SK-N-SH treated with all-trans-retinoic acid at 6 μM for 48 hours (cell line): ENCODE results near the gene ASCL3.
"Not testable (repeated sequence)": the region's sequence is repeated elsewhere in the genome, so short reads cannot be mapped to it uniquely, and the experiment has no call there.

Source experiments
- ATAC-seq: fragments of 200-7000 bp; cut with Tn5 transposase; 3 replicates; pipeline ENCODE4 v1.9.1; 2020; ENCODE audit warnings: mild to moderate bottlenecking, moderate library complexity
- ARNTL ChIP-seq: fragments of 450-650 bp; formaldehyde crosslinking; IDR thresholded peaks from 2 replicates; pipeline ENCODE4 v1.5.0; 2020; ENCODE audit warnings: low read depth, mild to moderate bottlenecking, moderate library complexity, borderline replicate concordance
- BACH2 ChIP-seq: fragments of 250-450 bp; sonication (Bioruptor Pico); IDR thresholded peaks from 2 replicates; pipeline ENCODE4 v1.9.0; 2021; ENCODE audit warnings: mild to moderate bottlenecking, borderline replicate concordance
- CREB5 ChIP-seq: fragments of 250-450 bp; sonication (Bioruptor Pico); IDR thresholded peaks from 2 replicates; pipeline ENCODE4 v1.5.1; 2020; ENCODE audit warnings: low read depth, mild to moderate bottlenecking, moderate library complexity
- CSDC2 ChIP-seq: fragments of 250-450 bp; sonication (Bioruptor Pico); IDR thresholded peaks from 2 replicates; pipeline ENCODE4 v1.5.0; 2020; ENCODE audit warnings: mild to moderate bottlenecking, moderate library complexity
- ESRRG ChIP-seq: fragments of 250-450 bp; sonication (Bioruptor Pico); IDR thresholded peaks from 2 replicates; pipeline ENCODE4 v1.6.1; 2021; ENCODE audit warnings: mild to moderate bottlenecking
- GLIS3 ChIP-seq: fragments of 250-450 bp; sonication (Bioruptor Pico); IDR thresholded peaks from 2 replicates; pipeline ENCODE4 v1.5.0; 2020; ENCODE audit warnings: mild to moderate bottlenecking, moderate library complexity
- PPARA ChIP-seq: fragments of 250-450 bp; sonication (Bioruptor Pico); IDR thresholded peaks from 2 replicates; pipeline ENCODE4 v1.5.0; 2020; ENCODE audit warnings: mild to moderate bottlenecking, borderline replicate concordance
- RARB ChIP-seq: fragments of 250-450 bp; sonication (Bioruptor Pico); IDR thresholded peaks from 2 replicates; pipeline ENCODE4 v1.8.0; 2021; ENCODE audit warnings: mild to moderate bottlenecking, moderate library complexity
- SNAI2 ChIP-seq: fragments of 250-450 bp; sonication (Bioruptor Pico); IDR thresholded peaks from 2 replicates; pipeline ENCODE4 v1.5.0; 2020; ENCODE audit warnings: mild to moderate bottlenecking, moderate library complexity
- TCF4 ChIP-seq: fragments of 250-450 bp; sonication (Bioruptor Pico); IDR thresholded peaks from 2 replicates; pipeline ENCODE4 v1.8.0; 2021; ENCODE audit warnings: mild to moderate bottlenecking, moderate library complexity, borderline replicate concordance
- TOX ChIP-seq: fragments of 250-450 bp; sonication (Bioruptor Pico); IDR thresholded peaks from 2 replicates; pipeline ENCODE4 v1.8.0; 2021; ENCODE audit warnings: mild to moderate bottlenecking, moderate library complexity, borderline replicate concordance
- TSHZ2 ChIP-seq: fragments of 250-450 bp; sonication (Bioruptor Pico); IDR thresholded peaks from 2 replicates; pipeline ENCODE4 v1.5.0; 2020; ENCODE audit warnings: mild to moderate bottlenecking, moderate library complexity
- ZC3H10 ChIP-seq: fragments of 250-450 bp; sonication (Bioruptor Pico); IDR thresholded peaks from 2 replicates; pipeline ENCODE4 v1.5.1; 2021; ENCODE audit warnings: mild to moderate bottlenecking, moderate library complexity
- ZFP3 ChIP-seq: fragments of 250-450 bp; sonication (Bioruptor Pico); IDR thresholded peaks from 2 replicates; pipeline ENCODE4 v1.5.0; 2020; ENCODE audit warnings: mild to moderate bottlenecking, moderate library complexity
- ZFP30 ChIP-seq: fragments of 450-650 bp; formaldehyde crosslinking; IDR thresholded peaks from 2 replicates; pipeline ENCODE4 v1.5.0; 2022; ENCODE audit warnings: mild to moderate bottlenecking, moderate library complexity
- ZNF565 ChIP-seq: fragments of 450-650 bp; formaldehyde crosslinking; conservative IDR thresholded peaks from 2 replicates; pipeline ENCODE4 v1.5.0; 2020; ENCODE audit warnings: low read depth, mild to moderate bottlenecking, moderate library complexity
- ZNF70 ChIP-seq: fragments of 450-650 bp; formaldehyde crosslinking; IDR thresholded peaks from 2 replicates; pipeline ENCODE4 v1.5.0; 2020; ENCODE audit warnings: mild to moderate bottlenecking, moderate library complexity
- ZNF8 ChIP-seq: fragments of 450-650 bp; formaldehyde crosslinking; IDR thresholded peaks from 2 replicates; pipeline ENCODE4 v1.5.0; 2020; ENCODE audit warnings: mild to moderate bottlenecking, moderate library complexity
- TF ChIP-seq, protein P1 (sequence below): fragments of 250-450 bp; sonication (Bioruptor Pico); IDR thresholded peaks from 2 replicates; pipeline ENCODE4 v1.5.1; 2021; ENCODE audit warnings: mild to moderate bottlenecking, moderate library complexity
- TF ChIP-seq, protein P2 (sequence below): fragments of 250-450 bp; sonication (Bioruptor Pico); IDR thresholded peaks from 2 replicates; pipeline ENCODE4 v1.8.0; 2020; ENCODE audit warnings: mild to moderate bottlenecking, moderate library complexity, borderline replicate concordance

ASCL3 gene

GRCh38 chr11:8983552-8983951 is 40.7 kb upstream of the ASCL3 start:
- ATAC-seq: no peak
- TF ChIP-seq ZFP3 (CRISPR knock-in tag) (no peak), SNAI2 (no peak), ESRRG (no peak), CREB5 (no peak), TCF4 (CRISPR knock-in tag) (no peak), PPARA (CRISPR knock-in tag) (no peak), ARNTL (CRISPR knock-in tag) (no peak), ZNF70 (CRISPR knock-in tag) (no peak)

GRCh38 chr11:8980485-8980884 is 37.7 kb upstream of the ASCL3 start:
- ATAC-seq: no peak
- TF ChIP-seq, protein P1, sequence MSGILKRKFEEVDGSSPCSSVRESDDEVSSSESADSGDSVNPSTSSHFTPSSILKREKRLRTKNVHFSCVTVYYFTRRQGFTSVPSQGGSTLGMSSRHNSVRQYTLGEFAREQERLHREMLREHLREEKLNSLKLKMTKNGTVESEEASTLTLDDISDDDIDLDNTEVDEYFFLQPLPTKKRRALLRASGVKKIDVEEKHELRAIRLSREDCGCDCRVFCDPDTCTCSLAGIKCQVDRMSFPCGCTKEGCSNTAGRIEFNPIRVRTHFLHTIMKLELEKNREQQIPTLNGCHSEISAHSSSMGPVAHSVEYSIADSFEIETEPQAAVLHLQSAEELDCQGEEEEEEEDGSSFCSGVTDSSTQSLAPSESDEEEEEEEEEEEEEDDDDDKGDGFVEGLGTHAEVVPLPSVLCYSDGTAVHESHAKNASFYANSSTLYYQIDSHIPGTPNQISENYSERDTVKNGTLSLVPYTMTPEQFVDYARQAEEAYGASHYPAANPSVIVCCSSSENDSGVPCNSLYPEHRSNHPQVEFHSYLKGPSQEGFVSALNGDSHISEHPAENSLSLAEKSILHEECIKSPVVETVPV (CRISPR knock-in tag): no peak
- TF ChIP-seq CSDC2 (CRISPR knock-in tag): no peak
- TF ChIP-seq ZNF70 (CRISPR knock-in tag): no peak
- no peak for TF ChIP-seq TCF4 (CRISPR knock-in tag)
- no peak for TF ChIP-seq CREB5
- no peak for TF ChIP-seq ARNTL (CRISPR knock-in tag)
- TF ChIP-seq ZC3H10 (CRISPR knock-in tag): no peak
- no peak for TF ChIP-seq SNAI2
- TF ChIP-seq, protein P2, sequence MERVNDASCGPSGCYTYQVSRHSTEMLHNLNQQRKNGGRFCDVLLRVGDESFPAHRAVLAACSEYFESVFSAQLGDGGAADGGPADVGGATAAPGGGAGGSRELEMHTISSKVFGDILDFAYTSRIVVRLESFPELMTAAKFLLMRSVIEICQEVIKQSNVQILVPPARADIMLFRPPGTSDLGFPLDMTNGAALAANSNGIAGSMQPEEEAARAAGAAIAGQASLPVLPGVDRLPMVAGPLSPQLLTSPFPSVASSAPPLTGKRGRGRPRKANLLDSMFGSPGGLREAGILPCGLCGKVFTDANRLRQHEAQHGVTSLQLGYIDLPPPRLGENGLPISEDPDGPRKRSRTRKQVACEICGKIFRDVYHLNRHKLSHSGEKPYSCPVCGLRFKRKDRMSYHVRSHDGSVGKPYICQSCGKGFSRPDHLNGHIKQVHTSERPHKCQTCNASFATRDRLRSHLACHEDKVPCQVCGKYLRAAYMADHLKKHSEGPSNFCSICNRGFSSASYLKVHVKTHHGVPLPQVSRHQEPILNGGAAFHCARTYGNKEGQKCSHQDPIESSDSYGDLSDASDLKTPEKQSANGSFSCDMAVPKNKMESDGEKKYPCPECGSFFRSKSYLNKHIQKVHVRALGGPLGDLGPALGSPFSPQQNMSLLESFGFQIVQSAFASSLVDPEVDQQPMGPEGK: no peak

DNA sequence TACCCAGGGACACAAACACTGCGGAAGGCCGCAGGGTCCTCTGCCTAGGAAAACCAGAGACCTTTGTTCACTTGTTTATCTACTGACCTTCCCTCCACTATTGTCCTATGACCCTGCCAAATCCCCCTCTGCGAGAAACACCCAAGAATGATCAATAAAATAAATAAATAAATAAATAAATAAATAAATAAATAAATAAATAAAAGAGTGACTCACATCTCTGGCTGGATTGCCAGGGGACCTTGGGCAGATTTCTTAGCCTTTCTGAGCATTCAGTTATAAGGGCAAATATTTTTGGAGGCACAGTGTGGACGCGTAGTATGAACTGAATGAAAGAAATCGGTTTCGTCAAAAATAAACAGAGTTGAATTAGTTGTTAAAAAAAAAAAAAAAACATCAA is 36.5 kb upstream of the ASCL3 start:
- not testable (repeated sequence) for ATAC-seq

DNA sequence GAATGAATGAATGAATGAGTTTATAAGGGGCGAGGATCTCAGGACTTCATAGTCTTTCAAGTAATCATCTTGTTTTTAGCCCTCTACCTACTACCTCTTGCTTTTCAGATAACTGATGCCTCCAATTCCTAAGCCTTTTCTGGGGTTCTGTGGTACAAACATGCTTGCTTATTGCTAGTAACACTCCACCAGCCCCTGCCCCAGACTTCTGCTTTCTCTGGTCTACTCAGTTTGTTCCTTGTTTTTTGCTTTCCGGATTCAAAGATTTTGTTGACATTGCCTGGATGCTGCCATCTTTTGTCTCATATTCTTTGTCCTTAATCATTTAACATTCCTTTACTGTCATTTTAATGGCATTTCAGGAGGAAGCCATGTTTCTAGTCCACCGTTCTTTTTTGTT is 30.3 kb upstream of the ASCL3 start:
- TF ChIP-seq TSHZ2 (CRISPR knock-in tag) (no peak), CSDC2 (CRISPR knock-in tag) (no peak), ESRRG (no peak), ZNF70 (CRISPR knock-in tag) (no peak), ZFP30 (CRISPR knock-in tag) (no peak), ARNTL (CRISPR knock-in tag) (no peak), RARB (CRISPR knock-in tag) (no peak), ZNF8 (no peak), ZNF565 (CRISPR knock-in tag) (no peak), PPARA (CRISPR knock-in tag) (no peak), BACH2 (CRISPR knock-in tag) (no peak), ZFP3 (CRISPR knock-in tag) (no peak), TOX (CRISPR knock-in tag) (no peak), SNAI2 (no peak), GLIS3 (CRISPR knock-in tag) (no peak)
- TF ChIP-seq, protein P2: no peak
- TF ChIP-seq, protein P1 (CRISPR knock-in tag): no peak
- TF ChIP-seq, all 23 proteins: peak for 0

More for the DNA sequence above, 30.3 kb upstream of the ASCL3 start:
- ATAC-seq: no peak
